Subcutaneous adipose tissue (tissue), 4 donors: ENCODE measurements around the gene CD2AP. TPM values are rescaled to one million over a fixed set of nuclear protein-coding genes. Genes with fewer than 3 reads are reported as not detected.

Experiments
- CTCF ChIP-seq: fragments of 450-650 bp; IDR thresholded peaks from one replicate; pipeline ENCODE4 v1.5.1; 2016; ENCODE audit warnings: low read depth, mild to moderate bottlenecking, control low read depth, antibody characterized with exemption, moderate library complexity
- total RNA-seq, 4 donors: library from RNA; depleted of rRNA; stranded (reverse); fragments of >200 nt; gene quantifications; one replicate each; pipeline ENCODE4 v1.1.0, GENCODE V29; 2016

CD2AP gene
- total RNA-seq, 4 donors from 2014 or later = 22.2 to 30.8 (median 26.0) TPM

DNA sequence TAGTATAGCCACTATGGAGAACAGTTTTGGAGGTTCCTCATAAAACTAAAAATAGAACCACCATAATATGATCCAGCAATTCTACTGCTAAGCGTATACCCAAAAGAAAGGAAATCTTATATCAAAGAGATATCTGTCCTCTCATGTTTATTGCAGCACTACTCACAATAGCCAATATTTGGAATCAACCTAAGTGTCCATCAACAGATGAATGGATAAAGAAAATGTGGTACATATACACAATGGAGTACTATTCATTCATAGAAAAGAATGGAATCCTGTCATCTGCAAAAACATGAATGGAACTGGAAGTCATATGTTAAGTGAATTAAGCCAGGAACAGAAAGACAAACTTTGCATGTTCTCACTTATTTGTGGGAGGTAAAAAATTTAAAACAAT is 5.7 kb upstream of the CD2AP start:
- TF ChIP-seq CTCF = no peak

- no peak for TF ChIP-seq CTCF
Measured at GRCh38 chr6:47473791-47474346, 3.7 kb upstream of the CD2AP start.

GRCh38 chr6:47475319-47475816 is 2.2 kb upstream of the CD2AP start:
- no peak for TF ChIP-seq CTCF

DNA sequence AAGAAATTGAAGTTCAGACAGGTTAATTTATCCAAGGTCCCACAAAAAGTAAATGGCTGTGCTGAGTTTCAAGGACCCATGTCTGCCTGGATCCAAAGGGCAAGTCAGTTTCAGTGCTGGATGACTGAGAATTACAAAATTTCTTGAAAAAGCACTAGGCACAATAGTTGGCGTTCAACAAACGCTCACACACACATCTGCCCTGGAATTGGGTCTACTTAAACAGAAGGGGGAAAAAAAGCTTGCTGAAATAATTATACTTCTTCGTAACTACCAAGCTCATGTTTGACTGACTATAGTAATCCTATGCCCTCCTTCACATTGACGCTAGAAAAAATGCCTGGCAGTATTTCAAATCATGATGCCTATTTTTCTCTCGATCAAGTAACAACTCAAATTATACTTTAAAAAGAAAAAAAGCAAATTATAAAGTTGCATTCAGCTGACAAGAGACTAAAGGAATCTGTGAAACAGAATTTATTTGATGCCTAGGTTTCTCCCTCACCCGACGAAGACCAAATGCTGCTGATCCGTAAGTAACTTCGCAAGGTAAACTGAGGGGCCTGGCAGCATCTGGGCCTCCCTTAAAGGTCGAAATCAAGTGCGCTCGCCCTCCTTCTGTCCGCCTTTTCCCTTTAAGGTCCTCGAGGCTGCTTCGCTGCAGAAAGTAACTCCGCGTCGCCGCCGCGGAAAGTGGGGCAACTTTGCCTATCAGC is 650 bp upstream of the CD2AP start:
- no peak for TF ChIP-seq CTCF

DNA sequence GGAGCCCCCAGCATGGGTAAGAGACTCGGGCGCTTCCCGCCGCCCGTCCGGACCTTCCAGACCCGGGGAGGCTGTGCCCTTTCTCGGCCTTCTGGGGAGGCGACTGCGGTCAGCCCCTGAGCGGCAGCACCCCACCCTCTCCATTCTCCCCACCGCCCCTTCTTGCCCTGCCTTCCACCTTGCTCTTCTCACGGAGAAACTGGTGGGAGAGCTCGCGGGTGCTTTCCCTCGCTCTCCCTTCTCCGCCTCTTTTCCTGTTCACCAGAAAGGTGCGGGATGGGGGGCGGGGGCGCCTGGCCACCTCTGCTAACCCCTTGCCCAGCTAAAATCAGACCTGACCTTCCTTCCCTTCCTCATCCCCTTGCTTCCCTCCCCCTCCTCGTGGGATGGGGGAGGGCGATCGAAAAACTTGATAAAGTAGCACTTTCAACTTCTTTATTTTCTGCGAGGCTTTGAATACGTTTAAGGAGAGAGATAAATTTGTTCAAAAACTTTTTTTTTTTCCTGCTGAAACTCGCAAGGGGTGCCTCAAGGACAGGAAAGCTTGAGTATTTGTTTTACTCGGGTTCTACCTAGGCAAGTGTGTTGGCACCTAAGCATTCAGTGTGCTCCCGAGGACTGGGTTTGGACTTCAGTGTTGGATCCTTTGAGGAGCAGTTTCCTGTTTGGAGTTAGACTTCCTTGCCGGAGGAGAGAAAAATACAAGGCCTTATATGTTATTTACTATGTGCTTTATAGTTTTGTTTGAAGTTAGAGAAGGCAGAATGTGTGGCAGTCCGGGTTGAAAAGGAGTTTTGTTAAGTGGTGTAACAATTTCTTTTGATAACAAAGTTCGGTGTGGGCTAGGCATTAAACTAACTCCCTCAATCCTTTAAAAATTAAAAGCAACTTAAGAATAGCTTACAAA is 897 bp downstream of the CD2AP start:
- TF ChIP-seq CTCF = no peak

DNA sequence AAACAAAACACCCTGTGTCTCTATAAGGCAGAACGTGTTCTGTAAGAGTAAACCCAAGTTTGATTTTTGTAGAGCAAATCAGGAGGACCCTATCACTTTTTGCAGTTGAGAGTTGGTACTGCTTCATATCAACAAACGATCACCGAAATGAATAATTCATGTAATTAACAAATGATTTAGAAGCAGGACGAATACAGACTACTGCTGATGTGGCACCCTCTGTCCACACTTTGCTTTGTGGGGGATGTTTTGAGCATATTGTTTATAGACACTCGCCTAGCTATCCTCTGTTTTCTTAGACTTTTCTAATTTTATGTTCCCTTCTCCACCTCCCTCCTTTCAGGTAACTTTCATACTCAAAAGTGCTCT is 1.5 kb downstream of the CD2AP start:
- TF ChIP-seq CTCF = no peak

DNA sequence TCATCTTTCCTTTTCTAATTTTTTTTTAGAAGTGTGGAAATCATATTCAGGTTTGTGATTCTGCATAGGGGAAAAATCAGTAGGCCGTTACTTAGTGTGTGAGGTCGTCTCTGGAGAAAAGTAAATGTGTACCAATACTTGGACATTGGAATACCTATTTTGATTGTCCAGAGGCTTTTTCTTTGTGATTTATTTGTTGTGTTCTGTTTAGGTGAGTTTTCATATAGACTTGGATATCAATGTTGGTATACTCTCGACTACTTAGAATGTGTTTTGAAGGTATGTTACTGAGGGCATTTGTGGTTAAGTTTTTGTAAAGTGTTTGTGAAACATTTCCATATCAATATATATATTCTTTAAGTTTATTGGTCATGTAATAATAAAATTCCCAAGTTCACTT is 2.3 kb downstream of the CD2AP start:
- TF ChIP-seq CTCF = no peak
